Adrenal gland (tissue), 12 donors: ENCODE measurements around the gene HSPA12B. TPM values are rescaled to one million over a fixed set of nuclear protein-coding genes. Genes with fewer than 3 reads are reported as not detected.

Experiments used
- DNase-seq, 7 donors: peaks; one replicate each; pipeline ENCODE4 v3.0.0-alpha.2; 2019 to 2020
- H3K27ac ChIP-seq, 5 donors: fragments of 200-600 bp; sonication (generic) in 4 of 5; 1 replicate in 3 of 5; 2 replicates in 2 of 5; pipeline versions ENCODE4 v1.5.1 to v1.8.0; 2016 to 2020; ENCODE audit warnings: mild to moderate bottlenecking in 1 of 5
- H3K27me3 ChIP-seq: fragments of 200-600 bp; 2 replicates; pipeline ENCODE4 v1.8.0; 2021
- H3K36me3 ChIP-seq, 2 donors: fragments of 200-600 bp; replicated peaks in 1 of 2; 1 replicate in 1 of 2; 2 replicates in 1 of 2; pipeline versions ENCODE4 v1.5.1 to v1.8.0; 2018 to 2022
- H3K4me1 ChIP-seq, 2 donors: fragments of 200-600 bp; replicated peaks in 1 of 2; 1 replicate in 1 of 2; 2 replicates in 1 of 2; pipeline versions ENCODE4 v1.5.1 to v1.8.0; 2018 to 2021
- H3K4me3 ChIP-seq, 4 donors: fragments of 200-600 bp; sonication (generic) in 3 of 4; one replicate each; pipeline ENCODE4 v1.5.1; 2016 to 2018
- H3K9me3 ChIP-seq, 3 donors: fragments of 200-600 bp; sonication (generic) in 1 of 3; replicated peaks in 1 of 3; 1 replicate in 2 of 3; 2 replicates in 1 of 3; pipeline versions ENCODE4 v1.5.1 to v1.8.0; 2016 to 2021
- POLR2A ChIP-seq, 2 donors: fragments of 450-650 bp; IDR thresholded peaks; one replicate each; pipeline ENCODE4 v1.6.1; 2017; ENCODE audit warnings: antibody characterized with exemption in 2 of 2, mild to moderate bottlenecking in 2 of 2, moderate library complexity in 1 of 2
- WGBS, 4 donors: extraction: QIAGEN DNeasy Blood & Tissue Kit in 2 of 4; methylation state at CpG; one replicate each; pipeline versions ENCODE4 v1.1.5 to v1.1.7; 2013 to 2017; 5-methylcytosine and 5-hydroxymethylcytosine counted together
- intact Hi-C, 2 donors: fragments of 100-400 bp; cut with DNase I; formaldehyde crosslinking; loops; one replicate each; pipeline versions ENCODE4 v1.14.1 to v1.15.0; 2022 to 2023
- polyA plus RNA-seq, 3 donors: library from polyadenylated mRNA; stranded (reverse); fragments of 200-250 nt in 2 of 3; fragments of 350-450 nt in 1 of 3; fragmentation: Illumina TruSeq in 1 of 3; extraction: RNeasy Lipid Tissue Mini Kit (QIAGEN cat#74804) in 1 of 3; gene quantifications; one replicate each; pipeline ENCODE4 v1.2.3, GENCODE V29; 2013 to 2014
- total RNA-seq, 9 donors: library from RNA; depleted of rRNA in 4 of 9; stranded (reverse); fragments of >200 nt in 4 of 9; fragments of 120-200 nt in 1 of 9; fragmentation: NEBNext Ultra II Directional in 1 of 9; extraction: Animal tissue kit (Norgen Biotek cat#: 25700) in 1 of 9; gene quantifications; one replicate each; pipeline versions ENCODE4 v1.1.0 to v1.2.4, GENCODE V29; 2013 to 2023
- TF ChIP-seq, protein P1 (sequence below), 6 experiments: fragments of 450-650 bp in 4 of 6; fragments of 200-600 bp in 2 of 6; sonication (generic) in 1 of 6; IDR thresholded peaks; 1 replicate in 5 of 6; 2 replicates in 1 of 6; pipeline versions ENCODE4 v1.5.1 to v1.8.0; 2016 to 2021; ENCODE audit warnings: antibody characterized with exemption in 6 of 6, mild to moderate bottlenecking in 2 of 6, moderate library complexity in 1 of 6
- donor health status: healthy with polysubstance abuse.
- donor health status: Bipolar disorder and iron deficiency.
- donor health status: DM: yes; HTN: yes; CAD: no.
- donor health status: DM: no; HTN: no; CAD: no.
- donor health status: DM: no; HTN: no; CAD: no.
- donor health status: DM: yes; HTN: yes; CAD: no.

HSPA12B gene
- total and polyA plus RNA-seq, 12 donors, result 1.5 to 10.9 (median 5.5) TPM

DNA sequence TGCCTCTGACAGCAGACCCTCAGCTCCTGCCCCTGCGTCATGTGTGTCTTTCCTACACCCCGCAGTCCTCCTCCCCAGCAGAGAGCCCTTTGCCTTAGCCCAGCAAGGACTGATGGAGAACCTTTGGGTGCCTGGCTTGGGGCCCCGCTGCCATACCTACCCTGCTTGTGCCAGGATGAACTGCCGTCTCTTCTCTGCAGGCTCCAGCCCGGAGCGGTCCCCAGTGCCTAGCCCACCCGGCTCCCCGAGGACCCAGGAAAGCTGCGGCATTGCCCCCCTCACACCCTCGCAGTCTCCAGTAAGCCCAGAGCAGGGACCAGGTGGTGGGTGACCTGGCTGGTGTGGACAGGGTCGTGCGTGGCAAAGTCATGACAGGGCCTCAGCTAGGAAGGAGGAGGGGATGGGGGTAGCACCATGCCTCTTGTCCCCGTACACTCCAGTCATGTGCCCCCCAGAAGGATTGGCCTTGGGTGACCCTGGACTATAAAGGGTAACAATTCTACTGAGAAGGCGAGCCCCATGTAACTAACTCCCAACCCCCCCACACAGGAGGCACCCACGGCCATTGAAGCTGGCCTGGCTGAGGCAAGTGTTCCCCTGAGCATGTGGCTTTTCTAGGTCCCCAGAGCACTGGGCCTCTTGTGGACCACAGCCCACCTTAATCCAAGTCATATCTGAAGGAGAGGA lies 8.3 kb downstream of the HSPA12B start:
- no peaks in the 10 kb centered on the region for H3K4me1 ChIP-seq
- intact Hi-C loops, result no loop called here
- TF ChIP-seq POLR2A (IDR thresholded peaks at IDR 0.05), result no peak
- TF ChIP-seq, protein P1, sequence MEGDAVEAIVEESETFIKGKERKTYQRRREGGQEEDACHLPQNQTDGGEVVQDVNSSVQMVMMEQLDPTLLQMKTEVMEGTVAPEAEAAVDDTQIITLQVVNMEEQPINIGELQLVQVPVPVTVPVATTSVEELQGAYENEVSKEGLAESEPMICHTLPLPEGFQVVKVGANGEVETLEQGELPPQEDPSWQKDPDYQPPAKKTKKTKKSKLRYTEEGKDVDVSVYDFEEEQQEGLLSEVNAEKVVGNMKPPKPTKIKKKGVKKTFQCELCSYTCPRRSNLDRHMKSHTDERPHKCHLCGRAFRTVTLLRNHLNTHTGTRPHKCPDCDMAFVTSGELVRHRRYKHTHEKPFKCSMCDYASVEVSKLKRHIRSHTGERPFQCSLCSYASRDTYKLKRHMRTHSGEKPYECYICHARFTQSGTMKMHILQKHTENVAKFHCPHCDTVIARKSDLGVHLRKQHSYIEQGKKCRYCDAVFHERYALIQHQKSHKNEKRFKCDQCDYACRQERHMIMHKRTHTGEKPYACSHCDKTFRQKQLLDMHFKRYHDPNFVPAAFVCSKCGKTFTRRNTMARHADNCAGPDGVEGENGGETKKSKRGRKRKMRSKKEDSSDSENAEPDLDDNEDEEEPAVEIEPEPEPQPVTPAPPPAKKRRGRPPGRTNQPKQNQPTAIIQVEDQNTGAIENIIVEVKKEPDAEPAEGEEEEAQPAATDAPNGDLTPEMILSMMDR (IDR thresholded peaks at IDR 0.05), result no peak
- no peak overlapping the region for H3K4me3 ChIP-seq
- no peaks in the 10 kb centered on the region for H3K27me3 ChIP-seq
- no peaks in the 10 kb centered on the region for H3K36me3 ChIP-seq
- no peak for DNase-seq
- 81 to 94% (median 87%) methylated on average over 2 to 15 of the region's 15 CpGs for WGBS, 4 donors
- H3K9me3 ChIP-seq, result no peaks in the 10 kb centered on the region
- peak overlapping the region in 1 of 5 donors; percentile 58 for H3K27ac ChIP-seq

DNA sequence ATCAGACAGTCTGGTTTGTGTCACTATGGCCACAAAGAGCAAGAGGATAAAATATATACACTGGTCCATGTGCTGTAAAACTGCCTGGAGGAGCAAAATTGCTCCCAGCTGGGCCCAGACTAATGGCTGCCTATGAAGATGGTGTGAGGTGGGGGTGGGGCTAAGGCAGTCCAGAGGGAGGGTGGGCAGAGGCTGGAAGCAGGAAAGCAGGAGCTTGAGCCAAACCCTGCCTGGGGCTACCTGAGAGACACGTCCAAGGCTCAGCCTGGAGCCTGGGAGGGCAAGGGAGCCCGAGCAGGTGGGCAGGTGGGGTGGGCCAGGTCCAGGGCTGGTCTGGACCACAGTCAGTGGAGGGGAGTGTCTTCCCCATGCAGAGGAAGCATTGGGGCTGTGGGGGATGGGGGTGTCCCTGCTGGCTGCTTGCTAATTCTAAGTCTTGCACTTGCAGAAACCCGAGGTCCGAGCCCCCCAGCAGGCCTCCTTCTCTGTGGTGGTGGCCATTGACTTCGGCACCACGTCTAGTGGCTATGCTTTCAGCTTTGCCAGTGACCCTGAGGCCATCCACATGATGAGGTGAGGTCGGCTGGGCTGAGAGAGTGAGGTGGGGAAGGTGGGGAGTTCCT lies 9.5 kb downstream of the HSPA12B start:
- Histone ChIP-seq H3K27ac (no peak overlapping the region), H3K4me1 (no peaks in the 10 kb centered on the region), H3K4me3 (no peak overlapping the region), H3K27me3 (no peaks in the 10 kb centered on the region), H3K36me3 (no peaks in the 10 kb centered on the region), H3K9me3 (no peaks in the 10 kb centered on the region)
- intact Hi-C loops, result no loop called here
- 72 to 84% (median 73%) methylated on average over 7 of the region's 7 CpGs; no CpG with 5 or more reads in 1 of the 4 donors for WGBS, 4 donors
- no peak for DNase-seq
- no peak for TF ChIP-seq POLR2A (IDR thresholded peaks at IDR 0.05)
- TF ChIP-seq, protein P1 (IDR thresholded peaks at IDR 0.05), result no peak

DNA sequence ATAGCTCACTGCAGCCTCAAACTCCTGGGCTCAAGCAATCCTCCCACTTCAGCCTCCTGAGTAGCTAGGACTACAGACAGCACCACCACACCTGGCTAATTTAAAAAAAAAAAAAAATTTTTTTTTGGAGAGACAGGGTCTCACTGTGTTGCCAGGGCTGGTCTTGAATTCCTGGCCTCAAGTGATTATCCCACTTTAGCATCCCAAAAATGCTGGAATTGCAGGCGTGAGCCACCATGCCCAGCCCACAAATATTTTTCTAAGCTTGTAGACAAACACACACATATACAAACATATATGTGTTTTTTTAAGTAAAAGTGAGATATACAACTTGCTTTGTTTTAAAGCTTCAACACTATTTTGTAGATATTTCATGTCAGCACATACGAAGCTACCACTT lies 10.8 kb downstream of the HSPA12B start:
- H3K27me3 ChIP-seq, result no peaks in the 10 kb centered on the region
- H3K27ac ChIP-seq, result no peak overlapping the region
- no peaks in the 10 kb centered on the region for H3K9me3 ChIP-seq
- TF ChIP-seq, protein P1 (IDR thresholded peaks at IDR 0.05), result no peak
- TF ChIP-seq POLR2A (IDR thresholded peaks at IDR 0.05), result no peak
- H3K4me1 ChIP-seq, result no peaks in the 10 kb centered on the region
- no peaks in the 10 kb centered on the region for H3K36me3 ChIP-seq
- WGBS, 4 donors, result 71 to 100% (median 92%) methylated on average over 2 of the region's 2 CpGs
- intact Hi-C loops, result no loop called here
- DNase-seq, result no peak
- H3K4me3 ChIP-seq, result no peak overlapping the region

DNA sequence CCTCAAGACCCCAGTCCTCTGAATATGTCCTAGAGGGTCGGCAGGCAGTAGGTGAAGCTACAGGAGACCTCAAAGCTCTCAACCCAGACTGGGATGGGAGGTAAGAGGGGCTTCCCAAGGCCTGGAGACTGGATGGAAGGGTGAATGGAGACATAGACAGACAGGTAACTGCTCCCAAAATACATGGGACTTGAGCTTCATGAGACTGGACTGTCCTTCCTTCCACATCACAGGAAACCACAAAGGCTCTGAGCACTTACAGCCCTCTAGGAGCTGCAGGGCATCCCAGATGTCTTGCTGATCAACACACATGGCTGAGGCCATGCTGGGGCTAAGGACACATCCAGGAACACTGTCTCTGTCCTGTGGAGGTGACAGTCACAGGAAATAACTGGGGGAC lies 11.6 kb downstream of the HSPA12B start:
- TF ChIP-seq, protein P1 (IDR thresholded peaks at IDR 0.05), result no peak
- TF ChIP-seq POLR2A (IDR thresholded peaks at IDR 0.05), result no peak
- Histone ChIP-seq H3K36me3 (no peaks in the 10 kb centered on the region), H3K9me3 (no peaks in the 10 kb centered on the region), H3K27ac (no peak overlapping the region), H3K4me3 (no peak overlapping the region), H3K4me1 (no peaks in the 10 kb centered on the region), H3K27me3 (no peaks in the 10 kb centered on the region)
- intact Hi-C loops, result no loop called here
- no peak for DNase-seq
- 75 to 92% (median 79%) methylated on average over 1 of the region's 1 CpG for WGBS, 4 donors
